HT-29 (cell line): ENCODE results near the gene SH3RF3. TPM values are rescaled to one million over a fixed set of nuclear protein-coding genes. Genes with fewer than 3 reads are reported as not detected.

Experiments
- DNase-seq: peaks from one replicate; pipeline ENCODE4 v3.0.0-alpha.2; 2015; ENCODE audit warnings: low spot score
- total RNA-seq: library from RNA; depleted of rRNA; stranded (reverse); fragments of >200 nt; shearing (Covaris generic); gene quantifications from 2 replicates; pipeline ENCODE4 v1.2.3, GENCODE V29; 2014

SH3RF3 gene
- total RNA-seq, 1 experiment from 2014 or later = 0.05 TPM

DNA sequence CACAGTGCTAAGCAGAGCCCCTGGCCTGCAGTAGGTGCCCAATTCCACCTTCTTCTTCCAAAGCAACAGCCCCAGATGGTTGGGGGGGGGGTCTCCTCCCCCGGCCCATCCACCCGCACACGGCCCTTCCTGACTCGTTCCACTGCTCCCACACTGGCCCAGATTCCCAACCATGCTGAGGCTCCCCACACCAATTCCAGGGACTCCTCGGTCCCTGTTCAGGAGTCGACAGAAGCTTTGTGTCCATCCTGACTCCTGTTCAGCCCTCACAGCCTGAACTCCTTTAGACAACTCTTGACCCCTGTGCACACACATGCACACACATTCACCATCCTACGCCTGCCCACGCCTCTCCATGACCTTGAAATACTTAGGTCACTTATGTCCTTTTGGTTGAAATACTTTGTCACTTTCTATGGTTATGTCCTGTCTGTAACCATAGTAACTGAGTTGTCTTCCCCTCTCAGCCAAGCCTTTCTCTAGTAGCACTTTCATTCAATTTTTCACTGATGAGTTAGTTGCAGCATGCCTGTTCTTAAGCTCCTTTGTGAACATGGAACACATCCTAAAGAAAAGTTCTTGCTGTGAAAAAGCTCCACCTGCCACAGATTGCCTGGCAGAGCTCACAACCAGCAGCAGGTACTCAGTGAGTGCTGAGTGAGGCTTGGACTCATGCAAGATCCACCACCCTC is 258.9 kb downstream of the SH3RF3 start:
- DNase-seq = no peak

GRCh38 chr2:109391243-109391642 is 262.2 kb downstream of the SH3RF3 start:
- DNase-seq = no peak

DNA sequence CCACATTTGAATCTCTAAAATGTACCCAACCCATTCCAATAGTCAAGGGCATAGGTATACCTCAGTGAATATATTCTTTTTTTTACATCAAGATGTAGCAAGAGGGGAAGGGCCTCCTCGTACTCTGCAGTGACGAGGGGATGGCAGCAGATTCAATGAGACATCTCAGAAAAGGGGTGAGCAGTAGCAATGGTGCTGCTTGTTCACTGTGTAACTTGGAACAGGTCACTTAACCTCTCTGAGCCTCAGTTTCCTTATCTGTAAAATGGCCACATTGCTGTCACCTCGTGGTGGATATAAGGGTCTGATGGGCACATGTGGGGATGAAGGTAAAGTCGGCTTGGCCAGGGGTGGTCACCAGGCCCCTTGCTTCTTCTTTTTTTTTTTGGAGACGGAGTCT is 263.1 kb downstream of the SH3RF3 start:
- DNase-seq = no peak

DNA sequence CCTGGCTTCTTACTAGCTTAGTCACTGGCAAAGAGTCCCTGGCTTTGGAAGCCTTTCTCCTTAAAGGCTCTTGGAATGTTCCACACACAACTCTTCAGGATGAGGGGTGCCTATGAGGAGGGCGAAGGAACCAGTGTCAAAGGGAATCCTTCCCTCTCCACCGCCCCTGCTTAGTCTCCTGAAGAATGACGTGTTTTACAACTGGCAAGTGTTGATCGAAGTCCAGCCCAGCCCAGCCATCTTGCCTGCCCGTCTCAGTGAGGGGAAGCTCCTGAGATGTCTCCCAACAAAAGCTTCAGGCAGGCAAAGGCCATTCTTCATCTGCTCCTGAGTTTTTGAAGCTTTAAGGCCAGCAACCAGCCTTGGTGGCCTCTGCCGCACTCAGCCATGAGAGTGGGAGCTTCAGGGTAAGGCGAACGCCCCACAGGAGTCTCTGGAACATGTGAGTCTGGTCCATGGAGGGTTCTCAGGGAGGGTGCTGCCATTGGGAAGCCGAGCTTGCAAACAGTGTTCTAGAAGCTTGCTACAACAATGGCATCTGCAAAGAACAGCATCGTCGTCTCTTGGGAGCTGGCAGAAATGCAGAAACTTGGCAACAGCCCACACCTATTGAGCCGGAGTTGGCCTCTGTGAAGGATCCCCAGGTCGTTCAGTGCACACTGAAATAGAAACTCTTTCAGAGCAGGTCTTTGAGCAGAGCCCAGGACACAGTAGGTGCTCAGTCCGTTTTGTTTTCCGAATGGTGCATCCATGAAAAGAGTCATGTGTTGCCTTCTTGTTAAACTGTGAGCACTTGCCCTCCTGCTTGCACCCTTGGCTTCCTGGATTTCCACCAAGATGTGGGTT is 264.0 kb downstream of the SH3RF3 start:
- DNase-seq = no peak

GRCh38 chr2:109393662-109393972 is 264.6 kb downstream of the SH3RF3 start:
- DNase-seq = no peak

DNA sequence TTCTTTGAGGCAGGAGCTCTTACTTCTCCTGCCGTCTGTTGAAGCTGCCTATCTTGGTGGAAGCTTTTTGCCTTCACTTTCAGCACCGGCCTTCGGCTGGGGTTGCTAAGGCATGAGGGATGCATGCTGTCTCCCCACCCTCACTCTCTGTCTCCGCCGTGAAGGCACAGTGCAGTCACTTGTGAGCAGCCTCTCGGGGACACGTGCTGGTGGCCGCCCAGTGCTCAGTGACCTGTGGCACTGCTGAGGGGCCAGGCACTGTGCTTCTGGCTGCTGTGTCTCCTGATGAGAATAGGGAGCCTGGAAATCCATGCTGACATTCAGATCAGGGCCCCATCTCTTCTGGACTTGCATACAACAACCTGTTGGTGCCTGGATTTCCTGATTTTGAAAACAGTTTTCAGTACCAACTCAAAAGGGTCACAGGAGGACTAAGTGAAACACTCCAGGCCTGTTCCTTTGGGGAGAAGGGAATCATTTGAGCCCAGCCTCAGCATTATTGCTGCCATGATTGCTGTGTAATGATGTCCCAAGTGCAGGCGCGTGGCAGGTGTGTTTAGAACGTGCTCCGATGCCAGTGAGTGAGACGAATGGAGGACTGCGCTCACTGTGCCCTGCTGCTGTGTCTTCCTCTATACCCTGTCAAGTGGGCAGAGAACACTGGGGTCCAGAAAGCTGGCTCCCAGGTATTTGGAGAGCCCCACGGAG is 266.6 kb downstream of the SH3RF3 start:
- DNase-seq = no peak

DNA sequence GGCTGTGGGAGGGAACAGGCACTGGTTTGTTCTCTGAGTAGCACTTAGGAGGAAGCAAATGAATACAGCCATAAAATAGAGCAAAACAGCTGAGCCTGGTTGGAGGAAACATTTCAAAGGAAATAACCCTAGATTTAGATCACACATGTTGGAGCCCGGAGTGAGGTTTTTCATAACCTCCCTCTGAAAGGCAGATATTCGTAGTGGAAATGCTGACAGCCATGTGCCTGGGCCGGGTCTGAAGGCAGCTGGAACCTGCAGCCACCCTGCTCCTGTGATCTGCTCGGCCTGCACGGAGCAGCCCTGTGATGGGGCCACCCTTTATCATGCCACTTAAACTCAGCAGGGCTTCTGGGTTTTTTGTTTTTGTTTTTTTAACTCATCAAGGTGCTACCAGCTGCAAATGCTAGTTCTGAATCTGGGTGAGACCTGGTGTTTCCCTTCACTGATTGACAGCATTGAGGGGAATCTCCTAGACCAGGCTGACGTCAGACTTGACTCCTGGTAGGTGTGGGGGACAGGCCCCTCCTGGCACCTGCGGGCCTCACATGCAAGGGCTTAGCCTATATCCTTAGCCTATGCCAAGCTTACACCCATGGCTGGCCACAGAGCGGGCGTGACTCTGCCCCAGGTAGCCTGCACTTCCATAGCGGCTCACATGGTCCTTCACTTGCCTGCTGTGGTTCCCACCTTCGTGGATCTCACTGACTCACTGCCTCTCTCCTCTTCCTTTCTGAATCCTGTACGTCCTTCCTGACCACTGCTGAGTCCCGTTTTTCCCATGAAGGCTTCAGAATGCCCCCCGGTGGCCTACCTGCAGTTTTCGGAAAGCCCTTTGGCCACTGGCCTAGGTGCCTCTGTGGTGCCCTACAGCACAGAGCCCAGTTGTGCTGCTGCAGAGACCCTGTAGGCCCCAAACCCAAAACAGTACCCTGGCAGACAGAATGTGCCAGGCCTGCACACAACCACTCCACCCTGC is 267.5 kb downstream of the SH3RF3 start:
- DNase-seq = no peak

DNA sequence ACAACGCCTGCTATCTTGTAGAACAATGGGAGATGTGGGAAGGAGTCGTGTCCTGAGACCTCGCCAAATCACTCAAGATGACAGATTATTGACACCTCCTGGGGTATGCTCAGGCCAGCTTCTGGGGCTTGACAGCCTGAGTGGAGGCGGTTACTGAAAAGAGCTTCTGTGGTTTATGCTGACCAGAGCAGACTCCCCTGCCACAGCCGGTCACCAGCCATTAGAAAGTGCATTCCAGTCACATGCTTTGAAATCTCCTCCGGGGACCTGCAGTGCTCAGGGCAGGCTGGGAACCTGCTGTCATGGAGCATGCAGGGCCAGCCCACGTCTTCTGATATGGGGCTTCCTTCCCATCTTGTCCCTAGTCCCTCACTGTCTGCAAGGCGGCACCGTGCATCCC is 268.9 kb downstream of the SH3RF3 start:
- DNase-seq = no peak

GRCh38 chr2:109398366-109399015 is 269.5 kb downstream of the SH3RF3 start:
- no peak for DNase-seq

- DNase-seq = no peak
Observed at GRCh38 chr2:109399066-109399465, 270.1 kb downstream of the SH3RF3 start.

- DNase-seq = no peak
Observed at GRCh38 chr2:109400102-109400501, 271.1 kb downstream of the SH3RF3 start.

DNA sequence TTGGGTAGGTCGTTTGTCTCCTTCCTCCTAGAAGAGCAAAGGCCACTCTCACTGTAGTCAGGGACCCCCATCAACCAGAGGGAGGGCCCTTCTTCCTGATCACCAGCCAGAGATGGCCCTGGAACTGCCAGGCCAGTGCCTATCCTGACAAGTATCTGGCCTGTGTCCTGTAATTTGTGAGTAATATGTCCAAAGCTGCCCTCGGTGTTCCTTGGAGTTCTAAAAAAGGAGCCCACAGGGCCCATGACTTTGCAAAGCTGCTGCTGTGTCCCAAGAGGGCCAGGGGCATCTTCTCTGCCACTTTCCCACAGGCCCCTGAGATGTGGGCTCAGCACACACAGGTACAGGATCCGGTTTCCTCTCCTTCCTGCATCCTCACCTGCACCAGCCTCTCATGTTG is 272.4 kb downstream of the SH3RF3 start:
- DNase-seq = no peak

- DNase-seq = no peak
Observed at GRCh38 chr2:109402180-109402579, 273.2 kb downstream of the SH3RF3 start.

GRCh38 chr2:109402980-109403840 is 274.2 kb downstream of the SH3RF3 start:
- DNase-seq = no peak

DNA sequence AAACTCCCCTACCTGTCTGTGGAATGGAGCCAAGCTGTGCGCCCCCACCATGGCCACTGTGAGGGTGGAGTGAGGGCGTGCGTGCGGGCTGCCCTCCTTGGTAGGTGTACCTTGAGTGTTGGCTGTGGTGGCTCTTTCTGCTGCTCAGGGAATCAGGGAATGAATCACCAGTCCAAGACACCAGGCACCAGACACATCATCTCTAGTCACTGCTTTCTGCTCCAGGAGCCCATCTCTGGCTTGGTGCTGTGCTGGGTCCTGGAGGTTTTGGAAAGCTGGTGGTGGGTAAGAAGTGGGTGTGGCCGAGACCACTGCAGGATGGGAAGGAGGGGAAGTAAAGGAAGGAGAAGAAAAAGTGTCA is 274.8 kb downstream of the SH3RF3 start:
- DNase-seq = no peak

DNA sequence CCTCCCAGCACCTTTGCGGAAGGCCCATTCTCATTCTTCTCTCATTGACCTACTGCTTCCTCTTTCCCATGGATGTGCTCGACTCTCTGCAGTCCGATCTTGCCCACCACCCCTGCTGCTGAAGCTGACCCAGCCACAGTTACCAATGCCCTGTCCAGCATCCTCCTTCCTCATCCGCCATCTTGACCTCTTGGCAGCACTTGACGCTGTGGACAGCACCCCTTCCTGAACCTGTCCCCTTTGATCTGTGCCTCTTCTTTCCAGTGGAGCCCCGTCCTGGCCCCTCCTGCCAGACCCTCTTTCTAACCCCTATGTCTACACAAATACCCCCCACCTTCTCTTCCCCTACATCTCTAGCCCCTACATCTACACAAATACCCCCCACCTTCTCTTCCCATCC is 275.7 kb downstream of the SH3RF3 start:
- no peak for DNase-seq

- DNase-seq = no peak
Observed at GRCh38 chr2:109405873-109406272, 276.9 kb downstream of the SH3RF3 start.

- DNase-seq = no peak
Observed at GRCh38 chr2:109406301-109406700, 277.3 kb downstream of the SH3RF3 start.

- DNase-seq = no peak
Observed at GRCh38 chr2:109407276-109408042, 278.5 kb downstream of the SH3RF3 start.
